Psoas muscle (tissue), 8 donors: ENCODE measurements around the gene KLK10. TPM values are rescaled to one million over a fixed set of nuclear protein-coding genes. Genes with fewer than 3 reads are reported as not detected.

Source experiments
- ATAC-seq, 4 donors: fragments of 200-7000 bp; cut with Tn5 transposase; one replicate each; pipeline ENCODE4 v1.9.1; 2020; ENCODE audit warnings: moderate library complexity in 3 of 4, mild to moderate bottlenecking in 2 of 4
- DNase-seq, 2 donors: peaks; one replicate each; pipeline ENCODE4 v3.0.0-alpha.2; 2020
- H3K27ac ChIP-seq: fragments of 200-600 bp; one replicate; pipeline ENCODE4 v1.8.0; 2022
- H3K27me3 ChIP-seq, 3 donors: fragments of 200-600 bp in 1 of 3; one replicate each; pipeline versions ENCODE4 v1.6.1 to v1.8.0; 2013 to 2022; ENCODE audit warnings: low read length in 2 of 3, mild to moderate bottlenecking in 2 of 3, moderate library complexity in 1 of 3; ENCODE audit not compliant: insufficient read depth in 3 of 3
- H3K36me3 ChIP-seq, 2 donors: fragments of 200-600 bp in 1 of 2; one replicate each; pipeline versions ENCODE4 v1.6.1 to v1.8.0; 2013 to 2022; ENCODE audit warnings: low read depth in 1 of 2, mild to moderate bottlenecking in 1 of 2, moderate library complexity in 1 of 2; ENCODE audit not compliant: insufficient read depth in 1 of 2
- H3K4me1 ChIP-seq: fragments of 200-600 bp; one replicate; pipeline ENCODE4 v1.8.0; 2022
- H3K4me3 ChIP-seq: fragments of 200-600 bp; one replicate; pipeline ENCODE4 v1.8.0; 2022; ENCODE audit warnings: mild to moderate bottlenecking
- H3K9me3 ChIP-seq: fragments of 200-600 bp; one replicate; pipeline ENCODE4 v1.8.0; 2022
- WGBS, 3 donors: extraction: QIAGEN DNeasy Blood & Tissue Kit; methylation state at CpG; one replicate each; pipeline versions ENCODE4 v1.1.6 to v1.1.7; 2013; 5-methylcytosine and 5-hydroxymethylcytosine counted together
- intact Hi-C, 2 donors: fragments of 100-400 bp; cut with DNase I; formaldehyde crosslinking; loops; one replicate each; pipeline versions ENCODE4 v1.11.0 to v1.14.2; 2022
- polyA plus RNA-seq, 3 donors: library from polyadenylated mRNA; stranded (reverse); fragments of 200-250 nt; gene quantifications; one replicate each; pipeline ENCODE4 v1.2.3, GENCODE V29; 2013
- total RNA-seq, 4 donors: library from RNA; stranded (reverse); fragmentation: NEBNext Ultra II Directional in 2 of 4; extraction: Animal tissue kit (Norgen Biotek cat#: 25700) in 2 of 4; gene quantifications; one replicate each; pipeline versions ENCODE4 v1.2.1 to v1.2.4, GENCODE V29; 2021 to 2023
- TF ChIP-seq, protein P1 (sequence below): fragments of 200-600 bp; IDR thresholded peaks from one replicate; pipeline ENCODE4 v1.8.0; 2022; ENCODE audit warnings: antibody characterized with exemption
- donor health status: healthy with polysubstance abuse.
- donor health status: DM: no; HTN: no; CAD: no; lungs with moderate emphysema.
- donor health status: Bipolar disorder and iron deficiency.
- donor health status: healthy.
- donor health status: DM: yes; HTN: yes; CAD: no.
- donor health status: DM: no; HTN: no; CAD: no.
- donor health status: DM: no; HTN: no; CAD: no.
- donor health status: DM: yes; HTN: yes; CAD: no.

Gene KLK10
- total and polyA plus RNA-seq, 7 donors: 0.04 to 0.16 (median 0.04) TPM; not detected in 4

- Histone ChIP-seq H3K4me1 (no peaks in the 10 kb centered on the region), H3K27ac (no peak overlapping the region), H3K27me3 (peaks cover 0 to 12% (median 5%) of the 10 kb centered on the region in 3 donors), H3K9me3 (no peaks in the 10 kb centered on the region), H3K4me3 (no peak overlapping the region), H3K36me3 (no peaks in the 10 kb centered on the region)
- DNase-seq: no peak
- WGBS, 3 donors: 52 to 62% (median 61%) methylated on average over 42 of the region's 42 CpGs
- no peak for ATAC-seq
- TF ChIP-seq, protein P1, sequence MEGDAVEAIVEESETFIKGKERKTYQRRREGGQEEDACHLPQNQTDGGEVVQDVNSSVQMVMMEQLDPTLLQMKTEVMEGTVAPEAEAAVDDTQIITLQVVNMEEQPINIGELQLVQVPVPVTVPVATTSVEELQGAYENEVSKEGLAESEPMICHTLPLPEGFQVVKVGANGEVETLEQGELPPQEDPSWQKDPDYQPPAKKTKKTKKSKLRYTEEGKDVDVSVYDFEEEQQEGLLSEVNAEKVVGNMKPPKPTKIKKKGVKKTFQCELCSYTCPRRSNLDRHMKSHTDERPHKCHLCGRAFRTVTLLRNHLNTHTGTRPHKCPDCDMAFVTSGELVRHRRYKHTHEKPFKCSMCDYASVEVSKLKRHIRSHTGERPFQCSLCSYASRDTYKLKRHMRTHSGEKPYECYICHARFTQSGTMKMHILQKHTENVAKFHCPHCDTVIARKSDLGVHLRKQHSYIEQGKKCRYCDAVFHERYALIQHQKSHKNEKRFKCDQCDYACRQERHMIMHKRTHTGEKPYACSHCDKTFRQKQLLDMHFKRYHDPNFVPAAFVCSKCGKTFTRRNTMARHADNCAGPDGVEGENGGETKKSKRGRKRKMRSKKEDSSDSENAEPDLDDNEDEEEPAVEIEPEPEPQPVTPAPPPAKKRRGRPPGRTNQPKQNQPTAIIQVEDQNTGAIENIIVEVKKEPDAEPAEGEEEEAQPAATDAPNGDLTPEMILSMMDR: no peak
- intact Hi-C loops: no loop called here
Measured at GRCh38 chr19:51002542-51003311, 16.8 kb downstream of the KLK10 start.

GRCh38 chr19:51002089-51002532 lies 17.4 kb downstream of the KLK10 start:
- no peaks in the 10 kb centered on the region for H3K4me1 ChIP-seq
- H3K9me3 ChIP-seq: no peaks in the 10 kb centered on the region
- DNase-seq: no peak
- H3K27me3 ChIP-seq: peaks cover 0 to 12% (median 5%) of the 10 kb centered on the region in 3 donors
- WGBS, 3 donors: 30 to 37% (median 31%) methylated on average over 12 of the region's 12 CpGs
- ATAC-seq: no peak
- H3K36me3 ChIP-seq: no peaks in the 10 kb centered on the region
- H3K4me3 ChIP-seq: no peak overlapping the region
- intact Hi-C loops: no loop called here
- no peak overlapping the region for H3K27ac ChIP-seq
- TF ChIP-seq, protein P1: no peak

DNA sequence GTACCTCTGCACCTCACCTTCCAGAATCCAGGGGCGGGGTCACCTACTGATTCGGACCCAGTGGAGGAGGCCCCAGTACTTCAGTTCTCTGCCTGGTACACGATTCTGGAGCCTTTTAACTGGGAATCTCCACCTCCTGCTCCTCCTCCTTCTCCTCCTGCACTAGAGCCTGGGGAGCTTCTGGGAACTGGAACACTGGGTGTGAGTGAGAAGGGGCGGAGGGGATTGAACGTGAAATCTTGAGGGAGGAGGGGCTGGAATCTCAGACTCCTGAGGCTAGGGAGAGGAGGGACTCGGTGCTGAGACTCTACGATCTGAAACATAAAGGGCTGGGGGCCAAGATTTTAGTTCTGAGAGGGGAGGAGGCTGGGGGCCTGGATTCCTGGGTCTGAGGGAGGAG lies 18.0 kb downstream of the KLK10 start, which contains the start of gene KLK8:
Gene KLK8, minus strand, starts transcription at position 90 of the 400 bp plus-strand sequence. CDS start 437 bp downstream, outside the sequence.
- Histone ChIP-seq H3K36me3 (no peaks in the 10 kb centered on the region), H3K27ac (no peak within 1 kb of the TSS), H3K9me3 (no peaks in the 10 kb centered on the region), H3K4me1 (no peaks in the 10 kb centered on the region), H3K4me3 (no peak within 1 kb of the TSS), H3K27me3 (peaks cover 0 to 12% (median 5%) of the 10 kb centered on the region in 3 donors)
- 16 to 26% (median 26%) methylated on average over 7 of the region's 7 CpGs for WGBS, 3 donors
- intact Hi-C loops: no loop called here
- no peak for DNase-seq
- TF ChIP-seq, protein P1: no peak
- ATAC-seq: no peak

DNA sequence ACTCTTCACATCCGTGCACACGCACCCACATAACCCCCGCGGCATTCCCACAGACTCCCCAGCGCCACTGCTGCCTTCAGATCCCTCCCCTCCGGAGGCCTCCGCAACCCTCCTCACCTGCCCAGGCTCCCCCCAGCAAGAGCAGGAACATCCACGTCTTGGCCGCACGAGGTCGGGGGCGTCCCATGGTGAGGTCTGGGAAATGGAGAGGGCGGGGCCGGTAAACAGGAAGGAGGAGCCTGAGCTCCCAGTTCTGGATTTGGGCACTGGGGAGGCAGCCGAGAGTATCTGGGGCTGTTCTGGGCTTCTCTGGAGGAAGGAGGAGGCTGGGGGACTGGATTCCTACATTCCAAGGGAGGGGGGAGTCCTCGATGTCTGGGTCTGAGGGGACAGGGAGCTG lies 18.5 kb downstream of the KLK10 start:
- Histone ChIP-seq H3K4me3 (no peak overlapping the region), H3K27ac (no peak overlapping the region), H3K9me3 (no peaks in the 10 kb centered on the region), H3K4me1 (no peaks in the 10 kb centered on the region), H3K36me3 (no peaks in the 10 kb centered on the region), H3K27me3 (peaks cover 0 to 12% (median 5%) of the 10 kb centered on the region in 3 donors)
- no peak for DNase-seq
- ATAC-seq: no peak
- WGBS, 3 donors: 27 to 34% (median 33%) methylated on average over 16 of the region's 16 CpGs
- intact Hi-C loops: no loop called here
- TF ChIP-seq, protein P1: no peak
